Pancreas (tissue), 10 donors: ENCODE data around the gene ZDHHC24. TPM values are rescaled to one million over a fixed set of nuclear protein-coding genes. Genes with fewer than 3 reads are reported as not detected.

ENCODE experiments used
- ATAC-seq, 4 donors: fragments of 200-7000 bp; cut with Tn5 transposase; one replicate each; pipeline versions ENCODE4 v1.8.0 to v1.9.1; 2020; ENCODE audit warnings: mild to moderate bottlenecking in 4 of 4, moderate library complexity in 4 of 4
- DNase-seq, 6 donors: peaks; one replicate each; pipeline ENCODE4 v3.0.0-alpha.2; 2020
- FAIRE-seq: peaks from 2 replicates; lab custom pipeline; 2012; peaks lifted over from hg19 to GRCh38; lab: Jason Lieb, UNC
- H3K27ac ChIP-seq, 4 donors: fragments of 200-600 bp; sonication (generic); 1 replicate in 3 of 4; 2 replicates in 1 of 4; pipeline versions ENCODE4 v1.5.0 to v1.8.0; 2020
- H3K27me3 ChIP-seq, 4 donors: fragments of 200-600 bp; one replicate each; pipeline ENCODE4 v1.8.0; 2021
- H3K36me3 ChIP-seq, 3 donors: fragments of 200-600 bp; sonication (generic) in 1 of 3; one replicate each; pipeline versions ENCODE4 v1.5.0 to v1.8.0; 2020 to 2021
- H3K4me1 ChIP-seq, 3 donors: fragments of 200-600 bp; one replicate each; pipeline ENCODE4 v1.8.0; 2021
- H3K4me3 ChIP-seq, 4 donors: fragments of 200-600 bp; sonication (generic) in 2 of 4; one replicate each; pipeline versions ENCODE4 v1.5.0 to v1.8.0; 2020 to 2021
- H3K9me3 ChIP-seq, 4 donors: fragments of 200-600 bp; one replicate each; pipeline ENCODE4 v1.8.0; 2021
- WGBS, 2 donors: extraction: QIAGEN DNeasy Blood & Tissue Kit; methylation state at CpG; one replicate each; pipeline ENCODE4 v1.1.7; 2013; 5-methylcytosine and 5-hydroxymethylcytosine counted together
- intact Hi-C, 3 donors: fragments of 100-400 bp; cut with DNase I; formaldehyde crosslinking; loops; one replicate each; pipeline versions ENCODE4 v1.11.1 to v1.14.2; 2022
- polyA plus RNA-seq, 2 donors: library from polyadenylated mRNA; stranded (reverse); fragments of 200-250 nt; gene quantifications; one replicate each; pipeline ENCODE4 v1.2.3, GENCODE V29; 2013
- total RNA-seq, 6 donors: library from RNA; stranded (reverse); fragmentation: NEBNext Ultra II Directional in 4 of 6; extraction: Animal tissue kit (Norgen Biotek cat#: 25700) in 4 of 6; gene quantifications; one replicate each; pipeline versions ENCODE4 v1.2.1 to v1.2.4, GENCODE V29; 2021 to 2023
- TF ChIP-seq, protein P1 (sequence below), 4 donors: fragments of 200-600 bp; sonication (generic) in 3 of 4; IDR thresholded peaks; one replicate each; pipeline versions ENCODE4 v1.5.0 to v1.8.0; 2021; ENCODE audit warnings: antibody characterized with exemption in 4 of 4
- donor health status: healthy with polysubstance abuse.
- donor health status: DM: no; HTN: no; CAD: no; lungs with moderate emphysema.
- donor health status: DM: no; HTN: no; CAD: no.
- donor health status: control.
- donor health status: control.
- donor health status: Bipolar disorder and iron deficiency.
- donor health status: DM: yes; HTN: yes; CAD: no.
- donor health status: DM: no; HTN: no; CAD: no.
- donor health status: DM: no; HTN: no; CAD: no.
- donor health status: DM: yes; HTN: yes; CAD: no.

ZDHHC24 gene
- total and polyA plus RNA-seq, 8 donors: 7.0 to 11.4 (median 7.9) TPM

DNA sequence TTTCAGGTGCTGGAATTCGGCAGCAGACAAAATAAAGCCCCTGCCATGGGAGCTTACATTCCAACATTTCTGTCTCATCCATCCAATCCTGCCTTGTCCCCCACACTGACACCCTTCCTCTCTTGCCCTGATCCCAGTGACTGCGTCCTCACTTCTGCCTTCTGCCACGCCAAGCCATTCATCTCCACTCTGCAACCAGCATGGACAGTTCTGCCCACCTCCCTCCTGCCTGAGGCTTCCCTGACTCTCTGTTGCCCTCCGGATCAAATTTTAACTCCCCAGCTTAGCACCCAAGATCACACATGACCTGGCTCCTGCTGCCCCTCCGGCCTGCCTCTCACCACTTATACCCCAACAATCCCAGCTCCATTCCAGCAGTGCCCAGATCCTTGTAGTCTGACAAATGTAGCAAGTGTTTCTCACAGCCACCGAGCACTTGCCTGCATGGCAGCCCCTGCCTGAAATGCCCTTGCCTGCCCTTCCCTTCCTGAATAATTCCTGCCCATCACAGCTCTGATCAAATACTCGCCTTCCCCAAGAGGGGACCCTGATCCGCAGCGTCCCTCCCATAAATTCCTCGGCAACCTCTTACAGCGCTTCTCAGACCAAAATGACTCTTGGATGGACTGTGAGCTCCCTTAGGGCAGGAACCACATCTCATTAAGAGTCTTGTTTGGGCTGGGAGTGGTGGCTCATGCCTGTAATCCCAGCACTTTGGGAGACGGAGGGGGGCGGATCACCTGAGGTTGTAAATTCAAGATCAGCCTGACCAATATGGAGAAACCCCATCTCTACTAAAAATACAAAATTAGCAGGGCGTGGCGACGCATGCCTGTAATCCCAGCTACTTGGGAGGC is 3.2 kb upstream of the ZDHHC24 start:
- TF ChIP-seq, protein P1, sequence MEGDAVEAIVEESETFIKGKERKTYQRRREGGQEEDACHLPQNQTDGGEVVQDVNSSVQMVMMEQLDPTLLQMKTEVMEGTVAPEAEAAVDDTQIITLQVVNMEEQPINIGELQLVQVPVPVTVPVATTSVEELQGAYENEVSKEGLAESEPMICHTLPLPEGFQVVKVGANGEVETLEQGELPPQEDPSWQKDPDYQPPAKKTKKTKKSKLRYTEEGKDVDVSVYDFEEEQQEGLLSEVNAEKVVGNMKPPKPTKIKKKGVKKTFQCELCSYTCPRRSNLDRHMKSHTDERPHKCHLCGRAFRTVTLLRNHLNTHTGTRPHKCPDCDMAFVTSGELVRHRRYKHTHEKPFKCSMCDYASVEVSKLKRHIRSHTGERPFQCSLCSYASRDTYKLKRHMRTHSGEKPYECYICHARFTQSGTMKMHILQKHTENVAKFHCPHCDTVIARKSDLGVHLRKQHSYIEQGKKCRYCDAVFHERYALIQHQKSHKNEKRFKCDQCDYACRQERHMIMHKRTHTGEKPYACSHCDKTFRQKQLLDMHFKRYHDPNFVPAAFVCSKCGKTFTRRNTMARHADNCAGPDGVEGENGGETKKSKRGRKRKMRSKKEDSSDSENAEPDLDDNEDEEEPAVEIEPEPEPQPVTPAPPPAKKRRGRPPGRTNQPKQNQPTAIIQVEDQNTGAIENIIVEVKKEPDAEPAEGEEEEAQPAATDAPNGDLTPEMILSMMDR (IDR thresholded peaks at IDR 0.05): no peak
- Histone ChIP-seq H3K4me3 (no peak overlapping the region), H3K27ac (no peak overlapping the region), H3K9me3 (no peaks in the 10 kb centered on the region), H3K36me3 (no peaks in the 10 kb centered on the region), H3K4me1 (peaks cover 0 to 13% (median 0%) of the 10 kb centered on the region in 3 donors), H3K27me3 (no peaks in the 10 kb centered on the region)
- ATAC-seq (no peak), FAIRE-seq (no peak), DNase-seq (peak in 1 of 6 donors; percentile 17)
- intact Hi-C loops: no loop called here
- 53 to 54% methylated on average over 16 of the region's 16 CpGs for WGBS, 2 donors

- WGBS, 2 donors: 38% methylated on average over 10 to 11 of the region's 11 CpGs
- Histone ChIP-seq H3K36me3 (no peaks in the 10 kb centered on the region), H3K4me3 (no peak overlapping the region), H3K27ac (no peak overlapping the region), H3K27me3 (no peaks in the 10 kb centered on the region), H3K9me3 (no peaks in the 10 kb centered on the region), H3K4me1 (peaks cover 0 to 15% (median 0%) of the 10 kb centered on the region in 3 donors)
- ATAC-seq (no peak), FAIRE-seq (no peak), DNase-seq (peak in 1 of 6 donors; percentile 56)
- intact Hi-C loops: no loop called here
- TF ChIP-seq, protein P1 (IDR thresholded peaks at IDR 0.05): no peak
These were observed 2.2 kb upstream of the ZDHHC24 start for GRCh38 chr11:66548041-66548440.

DNA sequence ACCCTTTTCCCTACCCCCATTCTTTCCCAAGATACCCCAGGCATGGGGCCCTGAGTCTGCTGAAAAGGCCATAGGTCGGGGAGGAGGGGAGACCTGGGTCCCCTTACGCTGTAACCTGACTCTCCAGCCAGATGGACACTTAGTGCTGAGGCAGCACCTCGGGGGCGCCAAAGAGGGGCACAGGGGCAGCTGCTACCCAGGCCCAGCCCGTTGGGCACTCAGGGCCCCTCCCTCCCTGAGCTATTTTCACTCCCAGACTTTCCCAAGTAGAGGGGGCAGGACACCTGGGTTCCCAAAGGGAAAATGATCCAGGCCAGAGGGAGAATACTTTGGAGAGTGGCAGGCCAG is 1.8 kb upstream of the ZDHHC24 start:
- no peak for FAIRE-seq
- Histone ChIP-seq H3K4me1 (peaks cover 0 to 15% (median 0%) of the 10 kb centered on the region in 3 donors), H3K9me3 (no peaks in the 10 kb centered on the region), H3K27me3 (no peaks in the 10 kb centered on the region), H3K36me3 (no peaks in the 10 kb centered on the region), H3K27ac (no peak overlapping the region), H3K4me3 (no peak overlapping the region)
- no peak for ATAC-seq
- TF ChIP-seq, protein P1 (IDR thresholded peaks at IDR 0.05): no peak
- peak in 1 of 6 donors; percentile 35 for DNase-seq
- intact Hi-C loops: no loop called here
- 51% methylated on average over 5 of the region's 5 CpGs for WGBS, 2 donors

DNA sequence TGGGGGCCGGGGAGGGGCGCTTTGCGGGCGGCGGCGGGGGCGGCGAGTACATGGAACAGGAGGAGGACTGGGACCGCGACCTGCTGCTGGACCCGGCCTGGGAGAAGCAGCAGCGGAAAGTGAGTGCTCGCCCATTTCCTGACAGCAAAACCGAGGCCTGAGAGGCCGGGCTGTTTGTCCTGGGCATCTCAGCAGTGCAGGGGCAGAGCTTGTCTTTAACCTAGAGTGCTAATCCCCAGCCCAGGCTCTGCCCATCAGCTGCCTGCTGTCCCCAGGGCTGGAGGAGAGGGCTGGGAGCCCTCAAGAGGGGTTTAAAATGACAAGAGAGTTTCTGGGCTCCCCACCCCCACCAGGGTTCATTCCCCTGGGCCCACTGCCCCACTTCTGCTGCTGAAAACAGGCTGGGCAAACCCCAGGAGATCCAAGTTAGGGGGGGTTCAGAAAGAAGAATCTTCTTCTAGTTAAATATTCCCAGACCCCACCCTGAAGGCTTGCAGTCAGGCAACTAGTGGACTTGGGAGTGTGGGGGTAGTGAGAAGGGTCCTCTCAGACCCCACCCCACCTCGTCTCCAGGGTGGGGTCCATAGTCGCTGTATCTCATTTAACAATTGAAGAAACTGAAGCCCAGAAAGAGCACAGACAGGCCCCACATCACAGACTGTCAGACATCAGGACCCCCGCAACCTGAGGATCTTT is 1.3 kb upstream of the ZDHHC24 start:
- FAIRE-seq: no peak
- no peak overlapping the region for H3K27ac ChIP-seq
- TF ChIP-seq, protein P1 (IDR thresholded peaks at IDR 0.05): no peak

More for the DNA sequence above, 1.3 kb upstream of the ZDHHC24 start:
- Histone ChIP-seq H3K36me3 (no peaks in the 10 kb centered on the region), H3K9me3 (no peaks in the 10 kb centered on the region), H3K27me3 (no peaks in the 10 kb centered on the region), H3K4me1 (peaks cover 0 to 15% (median 0%) of the 10 kb centered on the region in 3 donors), H3K4me3 (peak overlapping the region in 1 of 4 donors; percentile 88)
- intact Hi-C loops: no loop called here
- no peak for ATAC-seq
- 51 to 56% methylated on average over 18 of the region's 18 CpGs for WGBS, 2 donors
- no peak for DNase-seq
